ENCODE results near the gene BRD3OS.

- TF ChIP-seq POLR2A (IDR thresholded peaks at IDR 0.05) (no peak), CTCF (IDR thresholded peaks at IDR 0.05) (no peak)
Measured at GRCh38 chr9:134039386-134040175, 14.3 kb downstream of the BRD3OS start.
